HUES6 (cell line): ENCODE measurements around the gene MAP7D3.
"Not testable (repeated sequence)": the region's sequence is repeated elsewhere in the genome, so short reads cannot be mapped to it uniquely, and the experiment has no call there.

ENCODE experiments used
- H3K27ac ChIP-seq: 2 replicates; pipeline ENCODE4 v1.7.0; 2013; ENCODE audit warnings: low read depth, mild to moderate bottlenecking, low read length, inconsistent platforms
- H3K27me3 ChIP-seq: 2 replicates; pipeline ENCODE4 v1.6.1; 2013; ENCODE audit warnings: low read length; ENCODE audit not compliant: control insufficient read depth, insufficient read depth
- H3K36me3 ChIP-seq: 2 replicates; pipeline ENCODE4 v1.6.1; 2013; ENCODE audit warnings: low read length; ENCODE audit not compliant: control insufficient read depth, insufficient read depth
- H3K4me1 ChIP-seq: 2 replicates; pipeline ENCODE4 v1.6.1; 2013; ENCODE audit warnings: low read length; ENCODE audit not compliant: control insufficient read depth, insufficient read depth
- H3K4me3 ChIP-seq: 2 replicates; pipeline ENCODE4 v1.5.1; 2013; ENCODE audit warnings: low read depth, low read length
- H3K9ac ChIP-seq: one replicate; pipeline ENCODE4 v1.6.1; 2013; ENCODE audit warnings: mild to moderate bottlenecking, low read length
- H3K9me3 ChIP-seq: 2 replicates; pipeline ENCODE4 v1.6.1; 2013; ENCODE audit warnings: low read depth, low read length; ENCODE audit not compliant: control insufficient read depth, insufficient read depth

Gene MAP7D3

DNA sequence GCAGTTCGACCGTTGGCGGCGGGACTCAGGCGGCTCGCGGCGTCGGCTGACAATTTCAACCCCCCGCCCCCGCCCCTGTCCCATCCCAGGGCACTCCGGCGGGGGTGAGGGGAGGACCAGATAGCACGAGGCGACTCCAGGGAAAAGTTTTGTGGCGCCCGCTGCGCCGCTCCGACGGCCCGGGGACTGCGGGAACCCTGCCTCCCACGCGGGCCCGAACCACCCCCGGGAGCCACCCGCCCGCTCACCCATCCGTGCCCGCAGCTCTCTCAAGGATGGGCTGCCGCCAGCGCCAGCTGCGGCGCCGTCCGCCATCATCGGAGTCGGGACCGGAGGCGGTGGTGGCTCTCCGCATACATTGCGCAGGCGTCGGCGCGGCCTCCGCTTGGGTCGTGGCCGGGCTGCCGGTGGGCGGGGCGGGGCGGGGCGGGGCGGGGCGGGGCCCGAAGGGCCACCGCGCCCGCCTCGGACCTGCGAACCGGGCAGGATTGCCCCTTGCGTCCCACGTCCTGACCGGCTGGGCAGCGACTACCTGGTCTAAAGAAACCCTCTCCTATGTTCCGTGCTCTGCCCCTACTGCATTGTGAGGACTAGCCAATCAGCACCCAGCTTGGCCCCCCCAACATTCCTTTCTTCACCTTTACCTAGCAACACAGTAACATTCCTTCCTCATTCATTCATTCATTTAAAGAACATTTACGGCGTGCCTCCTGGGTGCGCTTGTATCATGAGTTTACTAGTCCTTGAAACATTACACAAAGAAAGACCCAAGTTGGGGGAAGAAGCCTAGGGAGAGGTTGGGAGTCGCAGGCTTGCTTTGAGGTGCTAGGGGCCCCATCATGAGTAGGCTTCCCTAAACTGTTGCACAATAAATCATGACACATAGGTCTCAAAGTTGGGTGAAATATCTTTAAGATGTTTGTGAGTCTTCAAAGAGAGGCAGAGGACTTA, at the start of gene MAP7D3:
MAP7D3 (minus strand) TSS at position 360 of the 951 bp plus-strand sequence; CDS start at position 318, 42 bp downstream.
- no peak within 1 kb of the TSS; the same call in 1 of the 2 replicates for H3K27ac ChIP-seq
- H3K4me3 ChIP-seq: peak within 1 kb of the TSS; percentile 67
- peak within 1 kb of the TSS; percentile 70 for H3K9ac ChIP-seq
- peaks cover 8% of the 10 kb centered on the region; the same call in 1 of the 2 replicates for H3K27me3 ChIP-seq
- no peaks in the 10 kb centered on the region for H3K36me3 ChIP-seq
- no peaks in the 10 kb centered on the region for H3K9me3 ChIP-seq
- H3K4me1 ChIP-seq: peaks cover 11% of the 10 kb centered on the region; the same call in 1 of the 2 replicates

DNA sequence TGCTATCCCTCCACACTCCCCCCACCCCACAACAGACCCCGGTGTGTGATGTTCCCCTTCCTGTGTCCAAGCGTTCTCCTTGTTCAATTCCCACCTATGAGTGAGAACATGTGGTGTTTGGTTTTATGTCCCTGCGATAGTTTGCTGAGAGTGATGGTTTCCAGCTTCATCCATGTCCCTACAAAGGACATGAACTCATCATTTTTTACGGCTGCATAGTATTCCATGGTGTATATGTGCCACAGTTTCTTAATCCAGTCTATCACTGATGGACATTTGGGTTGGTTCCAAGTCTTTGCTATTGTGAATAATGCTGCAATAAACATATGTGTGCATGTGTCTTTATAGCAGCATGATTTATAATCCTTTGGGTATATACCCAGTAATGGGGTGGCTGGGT, 49.5 kb upstream of the MAP7D3 start, which contains the start of gene ADGRG4:
ADGRG4 (plus strand) TSS at position 243 of the 400 bp plus-strand sequence. CDS start 7,815 bp downstream, outside the sequence.
- H3K9me3 ChIP-seq, H3K27ac ChIP-seq, H3K36me3 ChIP-seq, H3K9ac ChIP-seq, H3K4me3 ChIP-seq, H3K4me1 ChIP-seq: not testable (repeated sequence)
- H3K27me3 ChIP-seq: peaks cover 10% of the 10 kb centered on the region

GRCh38 chrX:136295380-136295779, 44.2 kb upstream of the MAP7D3 start:
- no peak overlapping the region for H3K9ac ChIP-seq
- H3K4me1 ChIP-seq: no peaks in the 10 kb centered on the region
- peaks cover 2% of the 10 kb centered on the region; the same call in 1 of the 2 replicates for H3K27me3 ChIP-seq
- H3K4me3 ChIP-seq: no peak overlapping the region
- H3K27ac ChIP-seq: no peak overlapping the region
- H3K36me3 ChIP-seq: no peaks in the 10 kb centered on the region
- no peaks in the 10 kb centered on the region for H3K9me3 ChIP-seq

- no peaks in the 10 kb centered on the region for H3K9me3 ChIP-seq
- H3K27me3 ChIP-seq: peaks cover 2% of the 10 kb centered on the region; the same call in 1 of the 2 replicates
- H3K4me3 ChIP-seq: no peak overlapping the region
- no peaks in the 10 kb centered on the region for H3K4me1 ChIP-seq
- H3K27ac ChIP-seq: no peak overlapping the region
- H3K36me3 ChIP-seq: no peaks in the 10 kb centered on the region
- H3K9ac ChIP-seq: no peak overlapping the region
Observed at GRCh38 chrX:136292656-136293055, 41.5 kb upstream of the MAP7D3 start.

DNA sequence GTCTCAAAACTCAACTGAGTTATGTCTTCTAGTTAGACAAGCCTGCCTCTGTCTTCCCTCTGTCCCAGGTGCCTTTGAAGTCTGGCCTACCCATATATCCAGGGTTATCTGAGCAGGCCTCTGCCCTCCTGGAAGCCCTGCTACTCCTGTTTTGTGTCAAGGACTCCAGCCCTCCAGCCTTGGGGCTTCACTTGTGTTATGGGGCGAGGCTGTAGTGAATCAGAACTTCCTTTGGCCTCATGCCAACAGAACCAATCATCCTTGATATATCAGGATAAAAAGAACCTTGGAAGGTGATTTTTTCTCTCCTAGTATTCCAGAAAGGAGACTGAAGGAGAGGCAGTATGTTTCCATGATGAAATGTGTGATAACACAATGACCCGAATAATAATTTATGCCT, 40.6 kb upstream of the MAP7D3 start:
- H3K27me3 ChIP-seq: peaks cover 2% of the 10 kb centered on the region; the same call in 1 of the 2 replicates
- no peak overlapping the region for H3K27ac ChIP-seq

GRCh38 chrX:136286375-136286774, 35.2 kb upstream of the MAP7D3 start:
- not testable (repeated sequence) for H3K27me3 ChIP-seq, H3K36me3 ChIP-seq, H3K9me3 ChIP-seq, H3K4me1 ChIP-seq, H3K27ac ChIP-seq, H3K9ac ChIP-seq, H3K4me3 ChIP-seq

More for the DNA sequence above, 40.6 kb upstream of the MAP7D3 start:
- Histone ChIP-seq H3K9ac (no peak overlapping the region), H3K4me1 (no peaks in the 10 kb centered on the region), H3K9me3 (no peaks in the 10 kb centered on the region), H3K4me3 (no peak overlapping the region), H3K36me3 (no peaks in the 10 kb centered on the region)

- H3K36me3 ChIP-seq: no peaks in the 10 kb centered on the region
- no peak overlapping the region for H3K27ac ChIP-seq
- no peak overlapping the region for H3K9ac ChIP-seq
- peaks cover 18% of the 10 kb centered on the region for H3K27me3 ChIP-seq
- no peak overlapping the region for H3K4me3 ChIP-seq
- H3K9me3 ChIP-seq: no peaks in the 10 kb centered on the region
- H3K4me1 ChIP-seq: no peaks in the 10 kb centered on the region
Observed at GRCh38 chrX:136275553-136275952, 24.4 kb upstream of the MAP7D3 start.

DNA sequence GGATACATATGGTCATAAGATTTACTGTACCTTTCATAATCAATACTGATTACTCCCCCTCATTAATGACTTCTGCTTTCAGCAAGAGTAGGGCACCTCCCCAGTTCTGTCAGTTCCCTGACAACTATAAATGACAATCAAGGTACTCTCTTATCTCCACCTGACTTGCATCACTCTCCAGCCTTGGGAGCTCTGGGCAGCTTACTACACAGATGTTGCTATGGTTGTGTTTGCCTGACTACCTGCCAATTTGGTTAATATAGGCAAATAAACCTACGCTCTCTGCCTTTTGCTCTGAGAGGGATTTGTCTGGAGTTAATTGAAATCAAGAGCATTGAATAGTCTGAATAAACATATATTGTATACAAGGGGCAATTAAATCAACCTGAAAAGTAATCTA, 22.8 kb upstream of the MAP7D3 start:
- Histone ChIP-seq H3K4me1 (no peaks in the 10 kb centered on the region), H3K36me3 (no peaks in the 10 kb centered on the region), H3K27me3 (peaks cover 23% of the 10 kb centered on the region), H3K27ac (no peak overlapping the region), H3K9ac (no peak overlapping the region), H3K9me3 (no peaks in the 10 kb centered on the region), H3K4me3 (no peak overlapping the region)

DNA sequence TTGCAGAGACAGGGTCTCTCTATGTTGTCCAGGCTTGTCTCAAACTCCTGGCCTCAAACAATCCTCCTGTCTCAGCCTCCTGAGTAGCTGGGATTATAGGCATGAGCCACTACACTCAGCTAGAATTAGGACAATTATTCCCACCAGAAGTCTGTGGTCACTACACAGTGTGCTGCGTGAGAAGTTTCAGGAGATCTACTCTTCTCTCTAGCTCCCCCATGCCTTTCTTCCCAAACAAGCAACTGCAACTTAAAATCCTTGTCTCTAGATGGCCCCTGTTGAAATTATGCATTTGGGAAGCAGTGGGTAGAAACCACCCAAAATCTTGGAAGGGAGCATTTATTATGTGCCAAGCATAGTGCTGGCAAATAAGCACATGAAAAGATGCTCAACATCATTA, 21.1 kb upstream of the MAP7D3 start:
- no peaks in the 10 kb centered on the region for H3K36me3 ChIP-seq
- no peak overlapping the region for H3K4me3 ChIP-seq
- H3K9ac ChIP-seq: no peak overlapping the region
- no peaks in the 10 kb centered on the region for H3K4me1 ChIP-seq
- H3K9me3 ChIP-seq: no peaks in the 10 kb centered on the region
- no peak overlapping the region for H3K27ac ChIP-seq
- H3K27me3 ChIP-seq: peaks cover 18% of the 10 kb centered on the region; the same call in 1 of the 2 replicates

DNA sequence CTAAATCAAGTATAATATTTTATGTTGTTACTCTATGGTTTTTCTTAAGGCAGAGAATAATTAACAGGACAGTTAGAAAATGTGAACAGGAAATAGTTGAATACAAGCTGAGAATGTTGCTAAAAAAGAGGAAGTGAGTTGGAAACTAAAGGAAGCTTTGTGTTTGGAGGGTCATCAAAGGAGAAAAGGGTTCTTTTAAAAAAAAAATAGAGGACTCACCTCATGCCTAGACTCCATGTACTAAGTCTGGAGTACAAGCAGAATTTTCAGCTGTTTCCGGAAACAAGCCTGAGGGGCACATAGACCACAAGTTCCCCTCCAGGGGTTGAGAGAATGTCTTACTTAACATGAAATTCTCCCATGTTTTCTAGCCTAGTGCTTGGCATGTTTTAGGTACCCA, 20.1 kb upstream of the MAP7D3 start:
- H3K9me3 ChIP-seq: no peaks in the 10 kb centered on the region
- no peak overlapping the region for H3K9ac ChIP-seq
- no peaks in the 10 kb centered on the region for H3K4me1 ChIP-seq
- H3K27ac ChIP-seq: no peak overlapping the region
- H3K27me3 ChIP-seq: peaks cover 14% of the 10 kb centered on the region; the same call in 1 of the 2 replicates
- H3K4me3 ChIP-seq: no peak overlapping the region
- H3K36me3 ChIP-seq: no peaks in the 10 kb centered on the region

GRCh38 chrX:136269921-136270320, 18.7 kb upstream of the MAP7D3 start:
- H3K36me3 ChIP-seq: no peaks in the 10 kb centered on the region
- H3K4me1 ChIP-seq: no peaks in the 10 kb centered on the region
- no peak overlapping the region for H3K4me3 ChIP-seq
- no peaks in the 10 kb centered on the region for H3K9me3 ChIP-seq
- H3K27me3 ChIP-seq: peaks cover 12% of the 10 kb centered on the region; the same call in 1 of the 2 replicates
- H3K9ac ChIP-seq: no peak overlapping the region
- H3K27ac ChIP-seq: no peak overlapping the region
